ENCODE results near the gene PCBP3.

GRCh38 chr21:45772180-45772579, 128.7 kb downstream of the PCBP3 start:
- TF ChIP-seq CTCF (IDR thresholded peaks at IDR 0.05; ENCODE audit: insufficient read depth, low read length), result no peak
- TF ChIP-seq REST (IDR thresholded peaks at IDR 0.05; ENCODE audit: insufficient replicate concordance, low read depth), result no peak
- no peak for TF ChIP-seq POLR2AphosphoS5 (IDR thresholded peaks at IDR 0.05; ENCODE audit: low read depth)
- TF ChIP-seq GABPA (IDR thresholded peaks at IDR 0.05; ENCODE audit: low read depth), result no peak
